IMR-90 (cell line): Measurements from ENCODE around the gene EID1. TPM values are rescaled to one million over a fixed set of nuclear protein-coding genes. Genes with fewer than 3 reads are reported as not detected.

Experiments
- ATAC-seq: fragments of 200-7000 bp; cut with Tn5 transposase; 2 replicates; pipeline ENCODE4 v1.9.1; 2020; ENCODE audit warnings: low read depth, mild to moderate bottlenecking, moderate library complexity
- BruUV-seq: library from RNA; stranded (reverse); fragments of 400-500 nt; replicated peaks from 2 replicates; lab custom pipeline; 2021; lab: Mats Ljungman, UMichigan
- CTCF ChIA-PET: fragments of 300-600 bp; formaldehyde crosslinking; extraction: SDS; loops from one replicate; lab custom pipeline; 2021; ENCODE audit warnings: antibody characterized with exemption; lab: Yijun Ruan, JAX
- POLR2A ChIA-PET: fragments of 300-600 bp; sonication (Branson Sonifier 250); formaldehyde crosslinking; loops from one replicate; lab custom pipeline; 2022; ENCODE audit warnings: antibody characterized with exemption; ENCODE audit not compliant: unreplicated experiment; lab: Charles Lee
- DNase-seq: peaks from one replicate; pipeline ENCODE4 v3.0.0; 2013
- H2AFZ ChIP-seq: replicated peaks from 2 replicates; pipeline ENCODE3; 2013; ENCODE audit warnings: low read length, mild to moderate bottlenecking; ENCODE audit not compliant: poor library complexity
- H2AK5ac ChIP-seq: 2 replicates; pipeline ENCODE4 v1.6.1; 2013; ENCODE audit warnings: low read depth, low read length, inconsistent platforms
- H2AK9ac ChIP-seq: replicated peaks from 2 replicates; pipeline ENCODE3; 2013; ENCODE audit warnings: mild to moderate bottlenecking, low read depth, low read length, moderate library complexity; ENCODE audit not compliant: poor library complexity
- H2BK120ac ChIP-seq: 2 replicates; pipeline ENCODE4 v1.6.1; 2013; ENCODE audit warnings: low read depth, low read length, inconsistent platforms
- H2BK15ac ChIP-seq: 3 replicates; pipeline ENCODE4 v1.6.1; 2013; ENCODE audit warnings: low read depth, low read length, inconsistent platforms
- H2BK20ac ChIP-seq: 2 replicates; pipeline ENCODE4 v1.6.1; 2013; ENCODE audit warnings: low read depth, mild to moderate bottlenecking, inconsistent platforms, low read length, moderate library complexity
- H2BK5ac ChIP-seq: 2 replicates; pipeline ENCODE4 v1.6.1; 2013; ENCODE audit warnings: mild to moderate bottlenecking, low read depth, low read length, inconsistent platforms; ENCODE audit not compliant: poor library complexity, severe bottlenecking
- H3K14ac ChIP-seq: replicated peaks from 2 replicates; pipeline ENCODE4 v1.6.1; 2013; ENCODE audit warnings: low read depth, low read length, inconsistent platforms
- H3K18ac ChIP-seq: 2 replicates; pipeline ENCODE4 v1.6.1; 2013; ENCODE audit warnings: low read depth, low read length, control low read depth
- H3K23ac ChIP-seq: 2 replicates; pipeline ENCODE4 v1.6.1; 2013; ENCODE audit warnings: low read depth, low read length, inconsistent platforms
- H3K27ac ChIP-seq: 2 replicates; pipeline ENCODE4 v1.5.1; 2013; ENCODE audit warnings: mild to moderate bottlenecking, control low read depth, low read length; ENCODE audit not compliant: insufficient read depth
- H3K27me3 ChIP-seq: 2 replicates; pipeline ENCODE4 v1.6.1; 2013; ENCODE audit warnings: low read length; ENCODE audit not compliant: control insufficient read depth, insufficient read depth
- H3K36me3 ChIP-seq: 2 replicates; pipeline ENCODE4 v1.6.1; 2013; ENCODE audit warnings: low read length, mixed read lengths; ENCODE audit not compliant: control insufficient read depth, insufficient read depth
- H3K4ac ChIP-seq: 2 replicates; pipeline ENCODE4 v1.6.1; 2013; ENCODE audit warnings: low read depth, low read length, inconsistent platforms
- H3K4me1 ChIP-seq: 2 replicates; pipeline ENCODE4 v1.6.1; 2013; ENCODE audit warnings: low read length, mixed read lengths; ENCODE audit not compliant: control insufficient read depth, insufficient read depth
- H3K4me2 ChIP-seq: 2 replicates; pipeline ENCODE4 v1.6.1; 2013; ENCODE audit warnings: low read depth, mild to moderate bottlenecking, control low read depth, low read length, moderate library complexity
- H3K4me3 ChIP-seq: 2 replicates; pipeline ENCODE4 v1.5.1; 2013; ENCODE audit warnings: low read depth, mild to moderate bottlenecking, control low read depth, low read length, moderate library complexity; ENCODE audit not compliant: insufficient read depth
- H3K56ac ChIP-seq: 2 replicates; pipeline ENCODE4 v1.6.1; 2013; ENCODE audit warnings: low read length, inconsistent platforms; ENCODE audit not compliant: insufficient read depth; ENCODE audit errors: extremely low read depth
- H3K79me1 ChIP-seq, 2 experiments: 2 replicates each; pipeline ENCODE4 v1.6.1; 2013; ENCODE audit warnings: low read length in 2 of 2, inconsistent platforms in 1 of 2, low read depth in 1 of 2
- H3K9ac ChIP-seq: 2 replicates; pipeline ENCODE4 v1.6.1; 2013; ENCODE audit warnings: low read depth, low read length, control low read depth
- H3K9me1 ChIP-seq: 2 replicates; pipeline ENCODE4 v1.6.1; 2013; ENCODE audit warnings: low read length, inconsistent platforms; ENCODE audit not compliant: insufficient read depth
- H3K9me3 ChIP-seq: 2 replicates; pipeline ENCODE4 v1.6.1; 2013; ENCODE audit warnings: low read length; ENCODE audit not compliant: control insufficient read depth, insufficient read depth
- H4K20me1 ChIP-seq: 2 replicates; pipeline ENCODE4 v1.6.1; 2013; ENCODE audit warnings: low read length, inconsistent platforms; ENCODE audit not compliant: insufficient read depth
- H4K5ac ChIP-seq: 2 replicates; pipeline ENCODE4 v1.6.1; 2013; ENCODE audit warnings: mild to moderate bottlenecking, low read depth, low read length, control low read depth
- H4K8ac ChIP-seq, 2 experiments: 2 replicates each; pipeline ENCODE4 v1.6.1; 2013; ENCODE audit warnings: low read depth in 2 of 2, low read length in 2 of 2, control low read depth in 1 of 2, inconsistent platforms in 1 of 2
- H4K91ac ChIP-seq: 2 replicates; pipeline ENCODE4 v1.6.1; 2013; ENCODE audit warnings: low read depth, low read length, inconsistent platforms; ENCODE audit not compliant: insufficient read depth
- CEBPB ChIP-seq: IDR thresholded peaks from 2 replicates; pipeline ENCODE4 v1.6.1; 2012; ENCODE audit warnings: low read depth, low read length, improper control_type of control experiment
- CHD1 ChIP-seq: IDR thresholded peaks from 2 replicates; pipeline ENCODE4 v1.6.1; 2012; ENCODE audit warnings: low read depth, low read length, improper control_type of control experiment
- FOS ChIP-seq: fragments of 150-350 bp; IDR thresholded peaks from 2 replicates; pipeline ENCODE4 v1.6.1; 2016; ENCODE audit warnings: low read depth, low read length
- MAFK ChIP-seq: IDR thresholded peaks from 2 replicates; pipeline ENCODE4 v1.6.1; 2012; ENCODE audit warnings: low read depth, low read length, improper control_type of control experiment
- MAZ ChIP-seq: IDR thresholded peaks from 2 replicates; pipeline ENCODE4 v1.6.1; 2012; ENCODE audit warnings: low read depth, mild to moderate bottlenecking, low read length, improper control_type of control experiment, moderate library complexity, borderline replicate concordance
- MXI1 ChIP-seq: IDR thresholded peaks from 2 replicates; pipeline ENCODE4 v1.6.1; 2012; ENCODE audit warnings: low read depth, mild to moderate bottlenecking, low read length, moderate library complexity, borderline replicate concordance
- NFE2L2 ChIP-seq: fragments of 150-350 bp; IDR thresholded peaks from 2 replicates; pipeline ENCODE4 v1.6.1; 2016; ENCODE audit warnings: low read depth, mild to moderate bottlenecking, low read length
- RAD21 ChIP-seq: IDR thresholded peaks from 2 replicates; pipeline ENCODE4 v1.6.1; 2012; ENCODE audit warnings: low read length, improper control_type of control experiment
- RCOR1 ChIP-seq: IDR thresholded peaks from 2 replicates; pipeline ENCODE4 v1.6.1; 2012; ENCODE audit warnings: mild to moderate bottlenecking, low read length, improper control_type of control experiment; ENCODE audit not compliant: insufficient replicate concordance
- RFX5 ChIP-seq: IDR thresholded peaks from 2 replicates; pipeline ENCODE4 v1.8.0; 2012; ENCODE audit warnings: low read depth, mild to moderate bottlenecking, low read length, moderate library complexity
- SMC3 ChIP-seq: fragments of 150-350 bp; IDR thresholded peaks from 2 replicates; pipeline ENCODE4 v1.6.1; 2016; ENCODE audit warnings: low read depth, mild to moderate bottlenecking, antibody characterized with exemption, low read length, moderate library complexity
- WGBS, 2 experiments: methylation state at CpG; one replicate each; pipeline versions ENCODE4 v1.1.5 to v1.1.7; 2013; ENCODE audit warnings: missing lambda C conversion rate in 2 of 2; ENCODE audit not compliant: insufficient read length in 1 of 2; ENCODE audit errors: extremely low coverage in 2 of 2; 5-methylcytosine and 5-hydroxymethylcytosine counted together
- dilution Hi-C: fragments of 300-500 bp; cut with HindIII; formaldehyde crosslinking; loops from one replicate; pipeline ENCODE4 v1.14.3; 2018; ENCODE audit warnings: low sequenced_read_pairs; ENCODE audit not compliant: unreplicated experiment
- in situ Hi-C: fragments of 300-500 bp; cut with MboI; formaldehyde crosslinking; loops from 3 replicates; pipeline ENCODE4 v1.14.3; 2019; ENCODE audit warnings: low sequenced_read_pairs, inconsistent platforms, mixed read lengths
- intact Hi-C: fragments of 100-400 bp; cut with micrococcal nuclease; formaldehyde crosslinking; loops from 2 replicates; pipeline ENCODE4 v1.10.0; 2022
- polyA plus RNA-seq, 3 experiments: library from polyadenylated mRNA; depleted of rRNA; stranded (reverse); fragments of >200 nt; gene quantifications; 2 replicates each; pipeline ENCODE4 v1.2.3, GENCODE V29; 2012; ENCODE audit warnings: low replicate concordance in 1 of 3
- total RNA-seq: library from RNA; depleted of rRNA; stranded (reverse); fragments of >200 nt; gene quantifications from 2 replicates; pipeline ENCODE4 v1.2.3, GENCODE V29; 2012
- TF ChIP-seq, protein P1 (sequence below): conservative IDR thresholded peaks from 2 replicates; pipeline ENCODE4 v1.5.1; 2012; ENCODE audit warnings: mild to moderate bottlenecking, low read depth, low read length, improper control_type of control experiment

Gene EID1
- total and polyA plus RNA-seq, 2 of the 4 experiments (the other 2 are of a cell fraction): 147 to 162 TPM

DNA sequence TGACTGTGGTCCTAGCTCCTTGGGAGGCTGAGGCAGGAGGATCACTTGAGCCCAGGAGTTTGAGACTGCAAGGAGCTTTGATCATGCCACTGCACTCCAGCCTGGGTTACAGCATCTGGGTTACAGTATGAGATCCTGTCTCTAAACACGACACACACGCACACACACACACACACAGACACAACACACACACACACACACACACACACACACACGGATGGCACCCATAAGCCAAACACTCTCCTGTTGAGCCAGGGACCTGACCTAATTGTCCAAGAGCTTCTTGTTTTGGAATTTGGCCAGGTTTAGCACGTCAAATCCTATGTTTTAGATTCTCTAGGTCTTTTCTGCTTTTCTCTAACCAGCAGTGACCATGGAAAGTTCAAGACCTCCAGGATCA, 26.8 kb downstream of the EID1 start:
- Histone ChIP-seq H3K23ac (no peak overlapping the region), H3K14ac (no peak overlapping the region), H2BK15ac (no peak overlapping the region), H3K79me1 (peaks cover 4 to 7% of the 10 kb centered on the region in 2 experiments), H4K91ac (no peak overlapping the region), H4K5ac (no peak overlapping the region), H3K4me3 (no peak overlapping the region), H2AK9ac (no peak overlapping the region), H2BK20ac (no peak overlapping the region), H2BK5ac (no peak overlapping the region), H3K4ac (no peak overlapping the region), H3K4me1 (no peaks in the 10 kb centered on the region; the same call in 1 of the 2 replicates), H2AFZ (no peak overlapping the region), H3K18ac (no peak overlapping the region), H2BK120ac (no peak overlapping the region), H2AK5ac (peak overlapping the region; percentile 53; the same call in 1 of the 2 replicates), H3K56ac (no peak overlapping the region), H3K9me1 (peaks cover 7% of the 10 kb centered on the region), H3K4me2 (no peak overlapping the region), H3K27ac (no peak overlapping the region), H3K36me3 (no peaks in the 10 kb centered on the region), H3K27me3 (no peaks in the 10 kb centered on the region), H4K8ac (no peak overlapping the region), H3K9me3 (no peaks in the 10 kb centered on the region), H3K9ac (no peak overlapping the region), H4K20me1 (no peaks in the 10 kb centered on the region)
- 82% methylated on average over 2 of the region's 4 CpGs; no CpG with 5 or more reads in 1 of the 2 experiments for WGBS, 2 experiments
- in situ Hi-C loops: no loop called here
- no peak for ATAC-seq
- DNase-seq: no peak
- dilution Hi-C loops: no loop called here
- POLR2A ChIA-PET: no interaction called here
- no peak for TF ChIP-seq MAZ
- TF ChIP-seq MAFK: no peak
- TF ChIP-seq, protein P1, sequence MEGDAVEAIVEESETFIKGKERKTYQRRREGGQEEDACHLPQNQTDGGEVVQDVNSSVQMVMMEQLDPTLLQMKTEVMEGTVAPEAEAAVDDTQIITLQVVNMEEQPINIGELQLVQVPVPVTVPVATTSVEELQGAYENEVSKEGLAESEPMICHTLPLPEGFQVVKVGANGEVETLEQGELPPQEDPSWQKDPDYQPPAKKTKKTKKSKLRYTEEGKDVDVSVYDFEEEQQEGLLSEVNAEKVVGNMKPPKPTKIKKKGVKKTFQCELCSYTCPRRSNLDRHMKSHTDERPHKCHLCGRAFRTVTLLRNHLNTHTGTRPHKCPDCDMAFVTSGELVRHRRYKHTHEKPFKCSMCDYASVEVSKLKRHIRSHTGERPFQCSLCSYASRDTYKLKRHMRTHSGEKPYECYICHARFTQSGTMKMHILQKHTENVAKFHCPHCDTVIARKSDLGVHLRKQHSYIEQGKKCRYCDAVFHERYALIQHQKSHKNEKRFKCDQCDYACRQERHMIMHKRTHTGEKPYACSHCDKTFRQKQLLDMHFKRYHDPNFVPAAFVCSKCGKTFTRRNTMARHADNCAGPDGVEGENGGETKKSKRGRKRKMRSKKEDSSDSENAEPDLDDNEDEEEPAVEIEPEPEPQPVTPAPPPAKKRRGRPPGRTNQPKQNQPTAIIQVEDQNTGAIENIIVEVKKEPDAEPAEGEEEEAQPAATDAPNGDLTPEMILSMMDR: no peak
- no peak for TF ChIP-seq SMC3
- no peak for TF ChIP-seq FOS
- TF ChIP-seq RFX5: no peak
- no peak for TF ChIP-seq RAD21
- TF ChIP-seq MXI1: no peak
- TF ChIP-seq RCOR1: no peak
- no peak for TF ChIP-seq CEBPB
- TF ChIP-seq NFE2L2: no peak
- no peak for TF ChIP-seq CHD1
- BruUV-seq: no TSS peak
- CTCF ChIA-PET: interaction anchor here (0.6 kb wide), 1 partner anchor 12 kb away, joined by 4 read pairs; no protein-coding TSS in a partner anchor
- intact Hi-C loops: no loop called here
